Measurements from ENCODE around the gene NPB.
A peak's percentile ranks its signal among the peaks of the same experiment; 100 is the strongest.

The NPB gene

GRCh38 chr17:81884968-81885367, 17.1 kb upstream of the NPB start:
- H3K9me3 Mint-ChIP-seq, result no peaks in the 10 kb centered on the region
- ATAC-seq, result no peak
- no peaks in the 10 kb centered on the region for H3K27me3 Mint-ChIP-seq
- no peak for DNase-seq
- H3K4me3 Mint-ChIP-seq, result no peak overlapping the region
- H3K36me3 Mint-ChIP-seq (ENCODE audit: low read depth), result peaks cover 70% of the 10 kb centered on the region
- no peak overlapping the region for H3K27ac Mint-ChIP-seq
- H3K4me1 Mint-ChIP-seq, result peaks cover 14% of the 10 kb centered on the region

GRCh38 chr17:81885454-81885853, 16.6 kb upstream of the NPB start:
- Mint-ChIP-seq H3K9me3 (no peaks in the 10 kb centered on the region), H3K27me3 (no peaks in the 10 kb centered on the region), H3K36me3 (ENCODE audit: low read depth) (peaks cover 72% of the 10 kb centered on the region), H3K4me3 (no peak overlapping the region), H3K27ac (peak overlapping the region; percentile 52), H3K4me1 (peaks cover 17% of the 10 kb centered on the region)
- ATAC-seq (no peak), DNase-seq (no peak)

- peak; percentile 29 for ATAC-seq
- no peaks in the 10 kb centered on the region for H3K9me3 Mint-ChIP-seq
- H3K36me3 Mint-ChIP-seq (ENCODE audit: low read depth), result peaks cover 73% of the 10 kb centered on the region
- H3K4me3 Mint-ChIP-seq, result no peak overlapping the region
- peak overlapping the region; percentile 52 for H3K27ac Mint-ChIP-seq
- no peak for DNase-seq
- H3K27me3 Mint-ChIP-seq, result no peaks in the 10 kb centered on the region
- peaks cover 17% of the 10 kb centered on the region for H3K4me1 Mint-ChIP-seq
Observed at GRCh38 chr17:81885869-81886548, 16.0 kb upstream of the NPB start.

- Mint-ChIP-seq H3K4me1 (peaks cover 21% of the 10 kb centered on the region), H3K27ac (peak overlapping the region; percentile 71), H3K9me3 (no peaks in the 10 kb centered on the region), H3K27me3 (no peaks in the 10 kb centered on the region), H3K36me3 (ENCODE audit: low read depth) (peaks cover 63% of the 10 kb centered on the region), H3K4me3 (peak overlapping the region; percentile 86)
- DNase-seq (no peak), ATAC-seq (no peak)
Observed at GRCh38 chr17:81888105-81888987, 13.7 kb upstream of the NPB start.

GRCh38 chr17:81888988-81889595, 12.9 kb upstream of the NPB start:
- no peak for DNase-seq
- no peaks in the 10 kb centered on the region for H3K27me3 Mint-ChIP-seq
- H3K36me3 Mint-ChIP-seq (ENCODE audit: low read depth), result peaks cover 61% of the 10 kb centered on the region
- ATAC-seq, result no peak
- peak overlapping the region; percentile 86 for H3K4me3 Mint-ChIP-seq
- peaks cover 25% of the 10 kb centered on the region for H3K4me1 Mint-ChIP-seq
- H3K9me3 Mint-ChIP-seq, result no peaks in the 10 kb centered on the region
- H3K27ac Mint-ChIP-seq, result peak overlapping the region; percentile 71

DNA sequence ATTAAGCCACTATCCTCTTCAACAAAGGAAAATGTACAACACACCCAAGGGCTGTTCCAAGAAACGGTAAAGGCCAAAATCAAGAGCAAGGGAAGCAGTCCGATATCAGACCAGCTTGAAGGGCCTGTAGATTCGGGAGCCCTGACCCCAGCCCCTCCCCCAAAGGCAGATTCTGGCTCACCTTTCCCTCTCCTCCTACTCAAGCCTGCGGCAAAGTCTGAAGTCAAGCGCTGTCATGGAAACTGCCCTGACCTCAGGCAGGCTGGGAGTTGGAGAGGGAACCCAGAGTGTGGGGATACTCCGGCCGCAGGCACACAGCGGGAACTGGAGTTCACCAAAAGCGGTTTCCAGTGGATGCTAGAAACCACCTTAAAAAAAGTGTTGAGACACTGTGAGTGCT, 12.4 kb upstream of the NPB start:
- DNase-seq, result no peak
- no peak for ATAC-seq
- Mint-ChIP-seq H3K36me3 (ENCODE audit: low read depth) (peaks cover 58% of the 10 kb centered on the region), H3K27ac (peak overlapping the region; percentile 86), H3K4me3 (peak overlapping the region; percentile 86), H3K9me3 (no peaks in the 10 kb centered on the region), H3K4me1 (peaks cover 25% of the 10 kb centered on the region), H3K27me3 (no peaks in the 10 kb centered on the region)

- H3K27ac Mint-ChIP-seq, result peak overlapping the region; percentile 86
- H3K9me3 Mint-ChIP-seq, result no peaks in the 10 kb centered on the region
- no peak for DNase-seq
- no peaks in the 10 kb centered on the region for H3K27me3 Mint-ChIP-seq
- peaks cover 53% of the 10 kb centered on the region for H3K36me3 Mint-ChIP-seq (ENCODE audit: low read depth)
- ATAC-seq, result no peak
- peaks cover 25% of the 10 kb centered on the region for H3K4me1 Mint-ChIP-seq
- peak overlapping the region; percentile 86 for H3K4me3 Mint-ChIP-seq
Observed at GRCh38 chr17:81890447-81891302, 11.4 kb upstream of the NPB start.

GRCh38 chr17:81891303-81891552, 10.8 kb upstream of the NPB start:
- H3K27me3 Mint-ChIP-seq, result no peaks in the 10 kb centered on the region
- H3K9me3 Mint-ChIP-seq, result no peaks in the 10 kb centered on the region
- peaks cover 48% of the 10 kb centered on the region for H3K36me3 Mint-ChIP-seq (ENCODE audit: low read depth)
- peak overlapping the region; percentile 98 for H3K27ac Mint-ChIP-seq
- peaks cover 25% of the 10 kb centered on the region for H3K4me1 Mint-ChIP-seq
- ATAC-seq (peak; percentile 2), DNase-seq (no peak)
- H3K4me3 Mint-ChIP-seq, result peak overlapping the region; percentile 90

GRCh38 chr17:81895400-81895799, 6.6 kb upstream of the NPB start:
- Mint-ChIP-seq H3K4me1 (peaks cover 8% of the 10 kb centered on the region), H3K27ac (no peak overlapping the region), H3K27me3 (no peaks in the 10 kb centered on the region), H3K4me3 (no peak overlapping the region), H3K9me3 (no peaks in the 10 kb centered on the region), H3K36me3 (ENCODE audit: low read depth) (peaks cover 16% of the 10 kb centered on the region)
- ATAC-seq, result no peak
- DNase-seq, result no peak

DNA sequence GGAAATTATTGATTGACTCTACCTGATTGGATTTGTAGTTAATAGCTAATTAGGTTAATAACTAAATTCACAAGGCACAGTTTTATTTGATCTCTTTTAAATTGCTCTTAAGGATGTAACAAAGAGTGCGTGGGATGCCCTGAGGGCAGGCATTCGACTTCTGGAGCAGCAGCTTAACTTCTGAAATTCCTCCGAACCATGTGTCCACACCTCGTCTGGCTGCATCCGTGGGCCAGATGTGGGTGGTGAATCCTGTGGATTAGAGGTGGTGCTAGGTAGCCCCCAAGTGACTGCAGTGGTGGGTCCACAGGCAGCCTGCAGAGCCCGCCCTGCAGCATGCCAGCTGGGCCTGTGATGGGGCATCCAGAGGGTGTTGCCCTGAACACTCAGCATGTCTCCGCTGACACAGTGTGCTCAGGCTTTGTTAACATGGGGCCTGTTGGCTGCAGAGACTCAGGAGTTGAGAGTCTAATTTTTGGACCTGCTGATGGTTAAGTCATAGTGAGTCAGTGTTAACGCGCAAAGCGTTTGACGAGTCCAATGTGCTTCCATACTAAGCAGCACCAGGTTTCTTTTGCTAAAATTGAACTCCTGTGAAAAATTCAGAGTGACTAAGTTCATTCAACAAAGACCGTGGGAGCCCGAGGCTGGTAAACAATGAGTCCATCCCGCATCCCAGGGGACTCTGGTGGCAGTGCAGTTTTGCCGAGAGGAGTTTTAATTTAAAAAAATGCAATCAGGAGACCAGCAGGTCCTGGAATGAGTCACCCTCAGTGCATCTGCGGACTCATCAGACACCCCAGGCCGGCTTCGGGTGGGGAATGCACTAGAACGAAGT, 3.8 kb upstream of the NPB start:
- Mint-ChIP-seq H3K36me3 (ENCODE audit: low read depth) (peaks cover 16% of the 10 kb centered on the region), H3K27me3 (peaks cover 7% of the 10 kb centered on the region), H3K9me3 (no peaks in the 10 kb centered on the region), H3K27ac (no peak overlapping the region), H3K4me3 (no peak overlapping the region), H3K4me1 (peaks cover 8% of the 10 kb centered on the region)
- ATAC-seq (no peak), DNase-seq (no peak)

DNA sequence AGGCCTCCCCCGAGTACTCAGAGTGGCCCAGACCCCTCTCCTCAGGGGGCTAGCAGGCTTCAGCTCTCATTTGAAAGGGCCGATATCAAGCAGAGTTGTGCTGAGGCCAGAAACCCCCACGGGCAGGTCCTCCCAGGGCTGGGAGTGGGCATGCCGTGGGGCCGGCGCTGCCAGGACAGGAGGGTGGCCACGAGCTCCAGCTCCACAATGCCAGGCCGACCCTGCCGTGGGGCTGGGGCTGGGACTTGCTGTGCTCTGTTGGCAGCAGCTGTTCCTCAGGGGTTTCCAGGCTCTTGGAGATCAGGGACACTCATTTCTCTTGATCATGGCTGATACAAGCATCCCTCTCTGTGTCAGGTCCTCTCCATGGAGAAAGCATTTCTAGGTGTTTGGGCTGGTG, 3.2 kb upstream of the NPB start:
- peaks cover 7% of the 10 kb centered on the region for H3K27me3 Mint-ChIP-seq
- H3K27ac Mint-ChIP-seq, result no peak overlapping the region
- DNase-seq (no peak), ATAC-seq (no peak)
- H3K4me1 Mint-ChIP-seq, result peaks cover 6% of the 10 kb centered on the region
- peaks cover 16% of the 10 kb centered on the region for H3K36me3 Mint-ChIP-seq (ENCODE audit: low read depth)
- no peak overlapping the region for H3K4me3 Mint-ChIP-seq
- no peaks in the 10 kb centered on the region for H3K9me3 Mint-ChIP-seq

- ATAC-seq, result no peak
- Mint-ChIP-seq H3K36me3 (ENCODE audit: low read depth) (peaks cover 16% of the 10 kb centered on the region), H3K27me3 (peaks cover 7% of the 10 kb centered on the region), H3K9me3 (no peaks in the 10 kb centered on the region), H3K4me1 (peaks cover 6% of the 10 kb centered on the region), H3K27ac (no peak overlapping the region), H3K4me3 (no peak overlapping the region)
- DNase-seq, result no peak
Observed at GRCh38 chr17:81899514-81900166, 2.4 kb upstream of the NPB start.

DNA sequence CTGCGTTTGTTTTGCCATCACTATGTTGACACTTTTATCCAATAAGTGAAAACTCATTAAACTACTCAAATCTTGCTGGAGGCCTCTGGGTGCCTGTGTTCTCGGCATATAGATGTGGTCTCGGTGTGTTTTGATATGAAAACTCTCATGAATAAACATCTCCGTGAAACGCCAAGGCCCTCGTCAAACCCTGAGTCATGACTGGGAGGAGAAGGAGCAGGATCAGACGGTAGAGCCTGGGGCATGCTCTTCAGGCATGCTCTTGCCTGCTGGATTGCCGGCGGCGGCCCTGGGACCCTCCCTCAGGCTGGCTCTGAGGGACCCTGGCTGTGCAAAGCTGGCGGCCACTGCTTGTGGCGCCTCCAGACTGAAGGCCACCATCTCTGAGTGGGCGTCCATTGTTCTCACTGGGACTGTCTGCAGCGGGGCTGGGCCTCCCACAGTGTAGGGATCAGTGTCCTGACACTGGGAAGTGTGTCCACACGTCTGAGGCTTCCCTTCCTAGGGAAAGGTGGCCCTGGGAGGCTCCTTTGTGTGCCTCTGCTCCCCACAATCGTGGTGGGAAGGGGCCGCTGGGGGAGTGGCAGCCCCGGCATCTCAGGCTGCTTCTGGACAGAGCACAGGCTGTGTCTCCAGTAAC, 1.7 kb upstream of the NPB start:
- Mint-ChIP-seq H3K4me3 (no peak overlapping the region), H3K9me3 (no peaks in the 10 kb centered on the region), H3K36me3 (ENCODE audit: low read depth) (peaks cover 14% of the 10 kb centered on the region), H3K27me3 (peaks cover 7% of the 10 kb centered on the region), H3K4me1 (peaks cover 6% of the 10 kb centered on the region), H3K27ac (no peak overlapping the region)
- ATAC-seq (no peak), DNase-seq (no peak)

Data from activated naive CD8-positive, alpha-beta T cell treated with anti-CD3 and anti-CD28 coated beads, Interleukin-2, amount 50 U/mL, for 24 hours (primary cell).